NB4 (cell line): Measurements from ENCODE around the gene EMP2.

Experiments used
- CTCF ChIP-seq: IDR thresholded peaks from one replicate; pipeline ENCODE4 v1.5.1; 2012; ENCODE audit warnings: low read depth, low read length
- MYC ChIP-seq: IDR thresholded peaks from 2 replicates; pipeline ENCODE4 v1.6.1; 2011; ENCODE audit warnings: low read depth, low read length
- POLR2A ChIP-seq: IDR thresholded peaks from 2 replicates; pipeline ENCODE4 v1.6.1; 2011; ENCODE audit warnings: mild to moderate bottlenecking; ENCODE audit not compliant: insufficient read length; ENCODE audit errors: extremely low read depth

- TF ChIP-seq CTCF, result no peak
- no peak for TF ChIP-seq POLR2A
- TF ChIP-seq MYC, result no peak
Measured at GRCh38 chr16:10526962-10527361, 53.4 kb downstream of the EMP2 start.
